Neuronal stem cell (in vitro differentiated cells): ENCODE measurements around the gene CTNNBL1.

ENCODE experiments used
- DNase-seq: peaks from one replicate; pipeline ENCODE4 v3.0.0-alpha.2; 2013; ENCODE audit warnings: low spot score
- H2AFZ ChIP-seq: one replicate; pipeline ENCODE4 v1.6.1; 2013; ENCODE audit warnings: mild to moderate bottlenecking, low read length, inconsistent platforms
- H2AK5ac ChIP-seq: 2 replicates; pipeline ENCODE4 v1.6.1; 2013; ENCODE audit warnings: low read depth, mild to moderate bottlenecking, inconsistent platforms, low read length, moderate library complexity, mixed read lengths
- H2BK120ac ChIP-seq: 2 replicates; pipeline ENCODE4 v1.6.1; 2013; ENCODE audit warnings: low read depth, mild to moderate bottlenecking, inconsistent platforms, low read length, moderate library complexity, mixed read lengths
- H2BK12ac ChIP-seq: one replicate; pipeline ENCODE4 v1.6.1; 2013; ENCODE audit warnings: low read length, inconsistent platforms
- H2BK15ac ChIP-seq: 2 replicates; pipeline ENCODE4 v1.6.1; 2013; ENCODE audit warnings: mild to moderate bottlenecking, low read length, inconsistent platforms, mixed read lengths
- H2BK5ac ChIP-seq: one replicate; pipeline ENCODE4 v1.6.1; 2013; ENCODE audit warnings: inconsistent platforms, mild to moderate bottlenecking, low read length, moderate library complexity
- H3K14ac ChIP-seq: one replicate; pipeline ENCODE4 v1.6.1; 2013; ENCODE audit warnings: low read length, inconsistent platforms
- H3K18ac ChIP-seq: 2 replicates; pipeline ENCODE4 v1.6.1; 2013; ENCODE audit warnings: low read length, inconsistent platforms
- H3K23ac ChIP-seq: 2 replicates; pipeline ENCODE4 v1.6.1; 2013; ENCODE audit warnings: low read depth, mild to moderate bottlenecking, mixed read lengths, low read length, inconsistent platforms; ENCODE audit not compliant: poor library complexity
- H3K27ac ChIP-seq: replicated peaks from 3 replicates; pipeline ENCODE4 v1.5.1; 2013; ENCODE audit warnings: low read length, inconsistent platforms
- H3K27me3 ChIP-seq, 3 experiments: 2 replicates each; pipeline ENCODE4 v1.6.1; 2013; ENCODE audit warnings: low read length in 3 of 3, mild to moderate bottlenecking in 2 of 3, inconsistent platforms in 1 of 3, low read depth in 1 of 3, mixed read lengths in 1 of 3, moderate library complexity in 1 of 3; ENCODE audit not compliant: control insufficient read depth in 3 of 3, insufficient read depth in 3 of 3
- H3K36me3 ChIP-seq, 2 donors: replicated peaks in 1 of 2; 2 replicates each; pipeline ENCODE4 v1.6.1; 2013; ENCODE audit warnings: low read length in 2 of 2; ENCODE audit not compliant: control insufficient read depth in 2 of 2, insufficient read depth in 2 of 2
- H3K4ac ChIP-seq: 2 replicates; pipeline ENCODE4 v1.6.1; 2013; ENCODE audit warnings: inconsistent platforms, mild to moderate bottlenecking, low read length, moderate library complexity
- H3K4me1 ChIP-seq, 2 donors: 1 replicate in 1 of 2; 2 replicates in 1 of 2; pipeline ENCODE4 v1.6.1; 2013; ENCODE audit warnings: low read length in 2 of 2, low read depth in 1 of 2; ENCODE audit not compliant: control insufficient read depth in 2 of 2, insufficient read depth in 1 of 2
- H3K4me2 ChIP-seq: one replicate; pipeline ENCODE4 v1.6.1; 2013; ENCODE audit warnings: mild to moderate bottlenecking, low read length, inconsistent platforms; ENCODE audit not compliant: insufficient read depth, poor library complexity, severe bottlenecking
- H3K4me3 ChIP-seq, 2 donors: 2 replicates each; pipeline ENCODE4 v1.5.1; 2013; ENCODE audit warnings: low read length in 2 of 2, mild to moderate bottlenecking in 2 of 2, inconsistent platforms in 1 of 2, moderate library complexity in 1 of 2
- H3K79me1 ChIP-seq: one replicate; pipeline ENCODE4 v1.6.1; 2013; ENCODE audit warnings: low read depth, mild to moderate bottlenecking, inconsistent platforms, low read length, moderate library complexity
- H3K9ac ChIP-seq: one replicate; pipeline ENCODE4 v1.6.1; 2013; ENCODE audit warnings: mild to moderate bottlenecking, low read depth, low read length, inconsistent platforms; ENCODE audit not compliant: poor library complexity
- H3K9me3 ChIP-seq, 2 donors: replicated peaks in 1 of 2; 2 replicates each; pipeline versions ENCODE3 to v1.6.1; 2013; ENCODE audit warnings: low read length in 2 of 2, mild to moderate bottlenecking in 2 of 2, inconsistent platforms in 1 of 2, low read depth in 1 of 2, mixed read lengths in 1 of 2, moderate library complexity in 1 of 2; ENCODE audit not compliant: control insufficient read depth in 2 of 2, insufficient read depth in 1 of 2
- H4K8ac ChIP-seq: one replicate; pipeline ENCODE4 v1.6.1; 2013; ENCODE audit warnings: low read depth, mild to moderate bottlenecking, inconsistent platforms, low read length, moderate library complexity
- H4K91ac ChIP-seq: one replicate; pipeline ENCODE4 v1.6.1; 2013; ENCODE audit warnings: low read length, low read depth, mild to moderate bottlenecking, inconsistent platforms; ENCODE audit not compliant: poor library complexity
- WGBS, 2 donors: extraction: QIAGEN DNeasy Blood & Tissue Kit; methylation state at CpG; one replicate each; pipeline ENCODE4 v1.1.7; 2013; ENCODE audit warnings: missing lambda C conversion rate in 2 of 2, mixed read lengths in 1 of 2; ENCODE audit not compliant: insufficient read length in 2 of 2, insufficient replicate concordance in 1 of 2; ENCODE audit errors: extremely low coverage in 2 of 2; 5-methylcytosine and 5-hydroxymethylcytosine counted together

Gene CTNNBL1

DNA sequence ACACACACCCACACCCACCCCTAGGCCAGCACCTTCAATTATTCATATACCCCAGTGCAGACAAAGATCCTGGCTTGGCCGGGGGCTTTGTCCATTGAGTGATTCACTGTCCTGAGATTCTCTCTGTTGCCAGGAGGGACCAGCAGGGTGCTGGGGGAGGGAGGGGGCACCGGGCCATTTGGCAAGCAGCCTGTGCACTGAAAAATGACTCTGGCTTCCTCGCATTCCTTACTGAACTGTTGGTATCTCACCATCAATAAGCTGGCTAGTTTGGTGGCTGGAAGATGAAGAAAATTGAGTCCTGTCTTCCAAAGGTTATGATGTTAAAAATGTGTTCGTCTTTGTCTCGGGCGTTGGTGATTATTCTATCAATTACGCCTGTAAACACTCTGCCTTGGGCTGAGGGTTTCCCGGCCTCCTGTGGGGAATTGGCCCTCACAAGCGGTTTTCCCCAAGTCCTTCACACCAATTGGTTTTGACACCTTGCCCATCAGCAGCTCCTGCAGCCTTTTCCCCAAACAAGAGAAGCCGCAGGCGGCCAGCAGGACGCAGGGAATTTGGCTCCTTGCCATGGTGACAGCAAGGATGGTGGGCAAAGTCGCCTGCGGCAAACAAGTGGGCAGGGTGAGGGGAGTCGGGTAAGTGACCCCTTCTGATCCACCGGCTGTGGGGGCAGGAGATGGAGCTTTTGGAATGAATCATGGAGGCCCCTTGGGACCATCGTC, 214.0 kb downstream of the CTNNBL1 start:
- H2BK120ac ChIP-seq = peak overlapping the region; percentile 27
- H3K27me3 ChIP-seq = peaks cover 0 to 4% (median 0%) of the 10 kb centered on the region in 3 experiments
- no peak overlapping the region for H2BK5ac ChIP-seq
- peak overlapping the region; percentile 16 for H2BK15ac ChIP-seq
- no peak overlapping the region for H4K91ac ChIP-seq
- H3K36me3 ChIP-seq = no peaks in the 10 kb centered on the region
- H3K4me3 ChIP-seq = peak overlapping the region in 1 of 2 donors; percentile 8
- no peak overlapping the region for H3K14ac ChIP-seq
- peak overlapping the region; percentile 59 for H3K27ac ChIP-seq
- H2AFZ ChIP-seq = peak overlapping the region; percentile 73
- no peaks in the 10 kb centered on the region for H3K79me1 ChIP-seq
- H2BK12ac ChIP-seq = no peak overlapping the region
- H3K18ac ChIP-seq = peak overlapping the region; percentile 94
- peaks cover 30 to 54% of the 10 kb centered on the region in 2 donors for H3K4me1 ChIP-seq
- DNase-seq = no peak
- H3K23ac ChIP-seq = no peak overlapping the region
- H4K8ac ChIP-seq = no peak overlapping the region
- no peak overlapping the region for H3K4ac ChIP-seq
- WGBS, 2 donors = no CpG with 5 or more reads among the region's 17 CpGs
- no peak overlapping the region for H3K9ac ChIP-seq
- H2AK5ac ChIP-seq = peak overlapping the region; percentile 43
- peak overlapping the region; percentile 12 for H3K4me2 ChIP-seq
- H3K9me3 ChIP-seq = no peaks in the 10 kb centered on the region

DNA sequence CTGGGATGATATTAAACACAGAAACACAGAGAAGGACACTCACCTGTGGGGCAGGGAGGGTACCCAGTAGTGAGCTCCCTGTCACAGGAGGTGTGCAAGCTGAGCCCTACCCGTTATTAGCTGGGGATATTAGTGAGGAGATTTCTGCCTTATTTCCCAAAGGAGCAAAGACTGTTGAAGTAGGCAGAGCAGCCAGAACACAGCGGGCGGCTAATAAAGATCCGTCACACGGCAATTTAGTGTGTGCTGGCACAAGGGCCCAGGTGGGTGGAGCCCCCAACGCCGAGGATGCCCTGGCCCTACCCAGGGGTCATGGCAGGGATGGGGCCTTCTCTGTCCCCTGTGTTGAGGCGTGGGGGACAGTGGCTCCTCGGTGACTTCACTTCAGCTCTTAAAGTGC, 217.4 kb downstream of the CTNNBL1 start:
- peaks cover 0 to 2% of the 10 kb centered on the region in 2 donors for H3K36me3 ChIP-seq
- peak overlapping the region; percentile 64 for H2BK12ac ChIP-seq
- peak overlapping the region; percentile 81 for H2AK5ac ChIP-seq
- peak overlapping the region; percentile 89 for H3K18ac ChIP-seq
- no peak overlapping the region for H3K23ac ChIP-seq
- peaks cover 50 to 73% of the 10 kb centered on the region in 2 donors for H3K4me1 ChIP-seq
- H3K27me3 ChIP-seq = peaks cover 0 to 3% (median 0%) of the 10 kb centered on the region in 3 experiments
- H2AFZ ChIP-seq = peak overlapping the region; percentile 81
- no peak overlapping the region for H3K27ac ChIP-seq
- H3K79me1 ChIP-seq = no peaks in the 10 kb centered on the region
- H4K8ac ChIP-seq = no peak overlapping the region
- DNase-seq = no peak
- H4K91ac ChIP-seq = no peak overlapping the region
- no peak overlapping the region for H3K4ac ChIP-seq
- H2BK5ac ChIP-seq = no peak overlapping the region
- no peak overlapping the region for H3K4me3 ChIP-seq
- no peak overlapping the region for H3K4me2 ChIP-seq
- H3K9me3 ChIP-seq = peaks cover 0 to 3% of the 10 kb centered on the region in 2 donors
- no peak overlapping the region for H2BK120ac ChIP-seq
- peak overlapping the region; percentile 5 for H3K9ac ChIP-seq
- peak overlapping the region; percentile 43 for H2BK15ac ChIP-seq
- no CpG with 5 or more reads among the region's 9 CpGs for WGBS, 2 donors
- H3K14ac ChIP-seq = no peak overlapping the region

DNA sequence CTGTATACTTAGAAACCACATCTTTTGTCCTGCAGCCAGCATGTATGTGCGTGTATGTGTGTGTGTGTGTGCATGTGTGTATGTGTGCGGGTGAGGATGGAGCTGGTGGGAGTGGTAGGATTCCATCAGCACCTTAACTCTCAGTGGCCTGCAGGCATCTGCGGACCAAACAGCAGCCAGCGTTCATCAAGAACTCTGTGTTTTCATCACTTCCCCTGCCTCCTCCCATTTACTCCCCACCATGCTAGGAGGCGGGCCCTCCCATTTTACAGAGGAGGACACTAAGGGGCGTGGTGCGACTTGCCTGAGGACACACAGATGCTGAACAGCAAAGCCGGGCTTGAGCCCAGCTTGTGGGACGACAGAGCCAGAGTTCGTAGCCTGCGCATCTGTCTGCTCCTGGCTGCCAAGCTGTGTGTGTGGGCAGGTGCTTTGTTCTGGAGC, 218.0 kb downstream of the CTNNBL1 start:
- Histone ChIP-seq H3K14ac (no peak overlapping the region), H3K23ac (no peak overlapping the region), H3K36me3 (peaks cover 0 to 2% of the 10 kb centered on the region in 2 donors), H3K4ac (no peak overlapping the region), H3K27me3 (peaks cover 0 to 3% (median 0%) of the 10 kb centered on the region in 3 experiments), H3K4me1 (peaks cover 53 to 69% of the 10 kb centered on the region in 2 donors), H4K91ac (peak overlapping the region; percentile 38), H2AFZ (peak overlapping the region; percentile 81), H3K9me3 (peaks cover 0 to 3% of the 10 kb centered on the region in 2 donors), H3K79me1 (no peaks in the 10 kb centered on the region), H2AK5ac (peak overlapping the region; percentile 93), H2BK120ac (no peak overlapping the region), H4K8ac (no peak overlapping the region), H2BK12ac (peak overlapping the region; percentile 82), H3K27ac (peak overlapping the region; percentile 19), H2BK15ac (peak overlapping the region; percentile 2), H3K18ac (peak overlapping the region; percentile 89), H2BK5ac (no peak overlapping the region), H3K4me2 (peak overlapping the region; percentile 13), H3K4me3 (peak overlapping the region in 1 of 2 donors; percentile 2), H3K9ac (peak overlapping the region; percentile 18)
- WGBS, 2 donors = no CpG with 5 or more reads among the region's 11 CpGs
- no peak for DNase-seq

DNA sequence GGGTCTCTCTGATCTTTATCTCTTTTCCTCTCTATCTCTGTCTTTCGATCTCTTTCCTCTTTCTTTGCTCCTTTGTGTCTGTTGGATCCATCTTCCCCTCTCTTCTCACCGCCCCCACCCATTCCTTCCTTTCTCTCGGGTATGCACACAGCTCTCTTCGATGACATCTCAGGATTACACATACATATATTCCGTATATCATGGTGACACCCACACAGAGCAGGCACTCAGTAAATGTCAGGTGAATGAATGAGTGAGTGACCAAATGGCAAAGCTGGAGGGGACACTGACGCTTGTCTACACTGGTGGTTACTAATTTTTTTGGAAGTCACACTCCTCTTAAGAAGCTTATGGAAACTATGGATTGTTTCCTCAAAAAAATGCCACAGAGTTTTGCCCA, 219.0 kb downstream of the CTNNBL1 start:
- Histone ChIP-seq H3K79me1 (no peaks in the 10 kb centered on the region), H3K9ac (no peak overlapping the region), H3K4me1 (peaks cover 52 to 61% of the 10 kb centered on the region in 2 donors), H3K4me2 (no peak overlapping the region), H3K36me3 (peaks cover 0 to 2% of the 10 kb centered on the region in 2 donors), H3K27ac (no peak overlapping the region), H2AK5ac (peak overlapping the region; percentile 12), H2BK5ac (no peak overlapping the region), H2AFZ (peak overlapping the region; percentile 9), H3K23ac (no peak overlapping the region), H2BK120ac (no peak overlapping the region), H4K8ac (no peak overlapping the region), H3K18ac (no peak overlapping the region), H3K4me3 (no peak overlapping the region), H2BK12ac (no peak overlapping the region), H4K91ac (no peak overlapping the region), H2BK15ac (peak overlapping the region; percentile 2), H3K4ac (no peak overlapping the region), H3K27me3 (peaks cover 0 to 3% (median 0%) of the 10 kb centered on the region in 3 experiments), H3K9me3 (peaks cover 0 to 3% of the 10 kb centered on the region in 2 donors), H3K14ac (no peak overlapping the region)
- WGBS, 2 donors = no CpG with 5 or more reads among the region's 6 CpGs
- no peak for DNase-seq
